KOPT-K1 (cell line): Measurements from ENCODE around the gene CYP1A2.
"Not testable (repeated sequence)": the region's sequence is repeated elsewhere in the genome, so short reads cannot be mapped to it uniquely, and the experiment has no call there.

ENCODE experiments used
- H3K27ac ChIP-seq: fragments of 200-600 bp; sonication (generic); 2 replicates; pipeline ENCODE4 v1.5.1; 2016; ENCODE audit warnings: antibody characterized with exemption, mild to moderate bottlenecking, low read depth, low read length; ENCODE audit not compliant: poor library complexity, severe bottlenecking
- H3K36me3 ChIP-seq: fragments of 200-600 bp; sonication (generic); 2 replicates; pipeline ENCODE4 v1.5.1; 2017; ENCODE audit warnings: antibody characterized with exemption, mild to moderate bottlenecking, low read length, moderate library complexity; ENCODE audit not compliant: insufficient read depth
- H3K9me3 ChIP-seq: fragments of 200-600 bp; sonication (generic); 2 replicates; pipeline ENCODE4 v1.5.1; 2017; ENCODE audit warnings: antibody characterized with exemption, low read length, mild to moderate bottlenecking; ENCODE audit not compliant: insufficient read depth, poor library complexity, severe bottlenecking

Gene CYP1A2

DNA sequence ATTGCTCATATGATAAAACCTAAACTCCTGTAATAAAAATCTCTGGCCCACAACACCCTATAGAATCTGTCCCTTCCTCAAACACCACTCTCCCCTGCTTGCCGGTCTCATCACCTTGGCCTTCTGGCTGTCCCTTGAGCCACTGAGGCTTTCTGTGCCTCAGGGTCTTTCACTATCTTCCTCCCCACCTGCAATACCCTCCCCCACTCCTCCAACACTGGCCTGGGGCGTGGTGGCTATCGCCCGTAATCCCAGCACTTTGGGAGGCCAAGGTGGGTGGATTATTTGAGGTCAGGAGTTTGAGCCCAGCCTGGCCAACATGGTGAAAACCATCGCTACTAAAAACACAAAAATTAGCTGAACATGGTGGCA lies 29.9 kb downstream of the CYP1A2 start:
- Histone ChIP-seq H3K9me3 (no peaks in the 10 kb centered on the region), H3K36me3 (no peaks in the 10 kb centered on the region), H3K27ac (peak overlapping the region; percentile 98)

DNA sequence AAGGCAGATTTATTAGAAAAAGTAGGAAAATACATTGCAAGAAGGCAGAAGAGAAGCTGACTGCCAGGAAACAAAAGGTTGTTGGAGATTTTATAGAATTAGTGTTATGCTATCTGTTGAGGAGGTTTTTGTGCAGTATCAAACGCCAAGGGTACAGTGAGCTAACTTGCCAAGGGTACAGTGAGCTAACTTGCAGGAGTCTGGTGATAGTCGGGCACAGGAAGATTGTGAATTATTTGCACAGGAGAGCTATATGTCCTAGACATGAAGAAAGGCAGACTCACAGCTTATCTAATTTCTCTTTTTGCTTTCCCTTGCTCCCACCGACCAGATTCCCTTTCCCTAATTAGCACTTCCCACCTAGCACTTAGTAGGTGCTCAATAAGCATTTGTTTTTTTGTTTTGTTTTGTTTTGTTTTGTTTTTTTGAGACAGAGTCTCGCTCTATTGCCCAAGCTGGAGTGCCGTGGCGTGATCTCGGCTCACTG lies 30.6 kb downstream of the CYP1A2 start:
- no peaks in the 10 kb centered on the region for H3K36me3 ChIP-seq
- H3K27ac ChIP-seq = peak overlapping the region; percentile 98
- H3K9me3 ChIP-seq = no peaks in the 10 kb centered on the region

DNA sequence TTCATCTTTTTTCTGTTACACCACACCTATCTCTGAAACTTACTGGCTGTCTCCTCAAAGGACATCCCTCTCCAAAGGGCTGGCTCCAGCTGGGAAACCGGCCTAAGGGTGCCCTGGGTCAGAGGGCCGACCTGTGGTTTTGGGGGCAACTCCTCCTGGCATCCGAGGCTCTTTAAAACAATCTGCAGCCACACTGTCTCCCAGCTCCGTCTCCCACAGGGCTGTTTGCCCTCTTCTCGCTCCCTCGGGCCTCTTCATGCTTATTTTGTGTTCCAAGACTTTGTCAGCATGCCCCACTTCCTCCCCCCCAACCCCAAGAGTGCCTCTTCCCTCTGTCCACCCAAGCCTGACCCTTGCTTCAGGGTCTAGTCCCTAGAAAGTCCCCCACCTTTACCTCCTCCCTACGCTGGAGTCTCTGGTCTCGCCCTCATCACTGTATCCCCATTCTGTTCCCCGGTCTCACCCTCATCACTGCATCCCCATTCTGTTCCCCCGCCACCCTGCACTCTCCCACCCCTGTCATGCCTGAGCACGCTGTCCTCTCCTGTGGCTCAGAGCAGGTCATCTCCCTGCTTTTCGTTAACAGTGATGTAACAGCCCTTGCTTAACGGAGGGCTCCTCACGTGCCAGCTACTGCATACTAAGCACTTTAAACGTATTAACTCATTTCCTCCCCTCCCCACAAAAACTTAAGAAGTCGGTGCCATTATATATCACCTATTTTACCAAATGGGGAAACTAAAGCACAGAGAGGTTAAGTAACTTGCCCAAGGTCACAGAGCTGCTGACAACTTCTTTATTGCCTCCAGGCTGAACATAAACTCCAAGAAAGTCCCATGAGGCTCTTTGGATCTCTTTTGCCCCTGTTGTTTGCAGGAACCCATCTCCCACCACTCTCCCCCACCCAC lies 32.1 kb downstream of the CYP1A2 start:
- H3K27ac ChIP-seq = peak overlapping the region; percentile 98
- no peaks in the 10 kb centered on the region; the same call in 1 of the 2 replicates for H3K36me3 ChIP-seq
- no peaks in the 10 kb centered on the region for H3K9me3 ChIP-seq

DNA sequence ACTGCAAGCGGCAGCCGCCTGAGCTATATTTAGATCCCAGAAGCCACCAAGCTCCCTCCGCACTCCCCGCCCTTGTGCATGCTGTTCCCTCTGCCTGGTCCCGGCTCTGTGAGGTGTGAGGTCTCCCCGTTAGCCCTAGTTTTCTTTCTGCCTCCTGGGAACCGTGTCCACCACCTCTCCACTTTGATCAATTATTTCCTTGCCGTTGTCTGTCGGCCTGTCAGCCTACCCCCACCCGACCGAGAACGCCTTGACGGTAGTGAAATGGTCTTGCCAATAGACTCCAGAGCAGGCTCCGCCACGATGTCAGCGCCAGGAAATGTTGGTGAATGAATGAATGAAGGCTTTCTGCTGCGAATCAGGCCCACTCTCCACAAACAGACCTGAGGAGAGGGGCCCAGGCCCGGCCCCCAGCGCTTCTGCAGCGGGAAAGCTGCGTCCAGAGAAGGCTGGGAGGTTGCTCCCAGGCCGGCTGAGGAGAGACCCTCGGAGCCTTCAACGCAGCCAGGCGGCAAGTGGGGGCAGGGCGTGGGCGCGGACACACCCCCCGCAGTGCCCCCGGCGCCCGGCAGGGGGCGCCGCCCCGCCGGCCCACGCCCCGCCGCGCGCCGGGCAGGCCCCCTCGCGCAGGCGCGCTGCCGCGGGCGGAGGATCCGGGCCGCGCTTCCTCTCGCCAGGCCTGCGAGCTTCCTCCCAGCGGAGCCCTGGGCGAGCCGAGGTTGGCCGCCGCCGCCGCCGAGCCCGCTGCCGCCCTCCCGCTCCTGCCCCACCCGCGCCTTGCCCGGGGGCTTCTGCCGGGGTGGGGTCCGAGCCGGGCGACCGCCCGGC lies 33.0 kb downstream of the CYP1A2 start, which contains the start of gene CSK:
TSS of gene CSK (plus strand) at position 650 of the 828 bp plus-strand sequence. CDS start 16,218 bp downstream, outside the sequence.
- Histone ChIP-seq H3K27ac (peak within 1 kb of the TSS; percentile 98), H3K36me3 (peaks cover 6% of the 10 kb centered on the region), H3K9me3 (no peaks in the 10 kb centered on the region)

DNA sequence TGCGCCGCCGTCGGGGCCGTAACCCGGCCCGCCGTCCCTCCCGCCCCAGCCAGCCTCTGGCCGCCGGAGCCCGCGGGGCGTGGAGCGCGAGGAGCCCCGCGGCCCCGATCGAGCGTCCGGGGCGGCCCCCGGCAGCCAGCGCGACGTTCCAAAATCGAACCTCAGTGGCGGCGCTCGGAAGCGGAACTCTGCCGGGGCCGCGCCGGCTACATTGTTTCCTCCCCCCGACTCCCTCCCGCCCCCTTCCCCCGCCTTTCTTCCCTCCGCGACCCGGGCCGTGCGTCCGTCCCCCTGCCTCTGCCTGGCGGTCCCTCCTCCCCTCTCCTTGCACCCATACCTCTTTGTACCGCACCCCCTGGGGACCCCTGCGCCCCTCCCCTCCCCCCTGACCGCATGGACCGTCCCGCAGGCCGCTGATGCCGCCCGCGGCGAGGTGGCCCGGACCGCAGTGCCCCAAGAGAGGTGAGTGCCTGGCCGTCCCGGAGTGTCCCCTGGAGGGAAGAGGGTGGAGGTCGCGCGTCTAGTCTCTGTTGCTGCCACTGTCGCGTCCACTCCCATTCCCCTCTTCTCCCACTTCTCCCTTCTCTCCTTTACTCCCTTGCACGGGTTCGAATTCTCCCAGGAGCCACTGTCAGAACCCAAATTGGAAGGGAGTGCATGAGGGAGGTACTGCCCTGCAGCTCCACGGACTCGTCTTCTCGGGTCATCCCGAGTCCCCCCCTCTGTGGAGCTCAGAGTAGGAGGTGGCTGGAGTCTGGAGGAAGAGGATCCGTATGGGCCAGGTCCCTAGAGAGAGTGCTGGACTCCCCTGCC lies 33.8 kb downstream of the CYP1A2 start:
- peaks cover 7% of the 10 kb centered on the region for H3K36me3 ChIP-seq
- H3K27ac ChIP-seq = peak overlapping the region; percentile 98
- H3K9me3 ChIP-seq = no peaks in the 10 kb centered on the region

DNA sequence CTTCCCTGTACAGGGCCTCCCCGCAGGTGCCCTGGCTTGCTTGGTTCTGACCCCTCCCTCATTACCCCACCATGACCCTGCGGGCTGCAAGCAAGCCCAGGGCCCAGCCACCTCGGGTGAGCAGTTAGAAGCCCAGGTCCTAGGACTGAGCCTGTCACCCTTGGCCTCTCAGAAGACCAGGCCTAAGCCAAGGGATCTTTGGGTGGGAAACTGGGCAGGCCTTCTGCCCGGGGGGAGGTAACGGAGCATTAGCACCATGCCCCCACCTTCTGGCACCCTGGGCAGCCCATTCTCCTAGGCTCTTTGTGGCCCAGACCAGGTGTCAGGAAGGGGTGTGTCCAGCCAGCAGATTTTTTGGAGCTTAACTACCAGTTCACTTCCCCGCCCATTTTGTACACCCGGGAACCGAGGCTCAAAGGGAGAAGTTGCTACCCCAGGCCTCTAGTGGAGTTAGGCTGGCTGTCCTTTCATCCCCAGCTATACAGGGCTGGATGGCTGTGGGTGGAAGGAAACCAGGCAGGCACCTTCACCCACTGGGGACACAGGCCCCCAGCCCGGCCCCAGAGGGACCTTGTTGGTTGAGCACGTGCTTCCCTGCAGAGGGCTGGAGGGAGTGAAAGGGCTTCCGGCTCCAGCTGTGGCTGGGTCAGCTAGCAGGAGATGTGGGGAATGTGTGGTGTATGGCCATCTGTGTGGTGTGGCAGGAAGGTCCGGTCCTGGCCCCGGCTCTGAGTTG lies 34.6 kb downstream of the CYP1A2 start:
- Histone ChIP-seq H3K27ac (peak overlapping the region; percentile 98), H3K9me3 (no peaks in the 10 kb centered on the region), H3K36me3 (peaks cover 7% of the 10 kb centered on the region)

DNA sequence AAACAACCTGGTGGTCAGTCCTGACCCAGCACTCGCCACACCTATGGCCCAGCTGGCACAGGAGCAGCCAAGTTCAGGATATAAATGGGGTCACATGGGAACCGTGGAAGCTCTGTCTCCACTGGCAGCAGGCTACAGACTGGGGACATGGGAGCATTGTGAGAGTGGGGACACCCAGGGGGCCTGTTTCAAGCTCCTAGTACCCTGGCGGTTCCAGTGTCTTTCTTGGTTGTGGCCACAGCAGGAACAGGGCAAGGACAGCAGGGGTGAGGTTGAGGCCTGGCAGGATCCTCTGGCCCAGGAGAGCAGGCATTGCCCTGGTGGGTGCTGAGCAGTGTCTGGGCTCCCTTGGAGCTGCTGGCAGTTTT lies 35.1 kb downstream of the CYP1A2 start:
- H3K36me3 ChIP-seq = peaks cover 7% of the 10 kb centered on the region
- H3K27ac ChIP-seq = peak overlapping the region; percentile 98
- H3K9me3 ChIP-seq = no peaks in the 10 kb centered on the region

DNA sequence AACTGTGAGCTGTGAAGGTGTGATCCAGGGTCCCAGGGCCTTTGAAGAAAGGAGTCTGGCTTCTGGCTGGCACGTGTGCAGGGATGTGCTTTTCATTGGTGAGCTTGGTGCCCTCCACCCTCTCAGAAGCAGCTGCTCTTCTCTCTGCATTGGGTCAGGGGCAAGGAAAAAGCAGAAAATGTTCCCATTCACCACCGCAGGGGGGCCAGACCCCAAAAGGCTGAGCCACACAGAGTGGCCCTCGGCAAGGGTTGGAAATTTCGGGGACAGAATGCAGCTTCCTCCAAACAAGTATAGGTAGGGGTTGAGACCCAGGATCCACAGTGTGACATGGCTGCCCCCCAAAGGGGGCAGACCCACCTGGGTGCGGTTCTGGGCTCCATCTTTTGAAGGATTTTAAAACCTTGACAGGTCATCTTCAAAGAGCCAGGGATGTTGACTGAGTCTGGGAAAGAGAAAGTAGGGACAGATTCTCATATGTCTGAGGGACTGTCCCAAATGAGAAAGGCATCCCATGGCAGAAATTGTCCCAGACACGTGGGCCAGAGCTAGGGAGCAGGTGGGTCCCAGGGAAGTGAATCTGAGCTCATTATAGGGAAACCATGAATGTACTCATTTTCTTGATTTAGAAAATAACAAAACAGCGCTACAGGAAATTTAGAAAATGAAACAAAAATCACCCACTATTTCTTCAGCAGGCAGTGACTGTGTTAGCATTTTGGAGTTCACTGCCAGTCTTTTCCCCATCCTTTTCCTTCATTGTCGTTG lies 36.0 kb downstream of the CYP1A2 start:
- peaks cover 8% of the 10 kb centered on the region for H3K36me3 ChIP-seq
- H3K27ac ChIP-seq = peak overlapping the region; percentile 98
- no peaks in the 10 kb centered on the region for H3K9me3 ChIP-seq

DNA sequence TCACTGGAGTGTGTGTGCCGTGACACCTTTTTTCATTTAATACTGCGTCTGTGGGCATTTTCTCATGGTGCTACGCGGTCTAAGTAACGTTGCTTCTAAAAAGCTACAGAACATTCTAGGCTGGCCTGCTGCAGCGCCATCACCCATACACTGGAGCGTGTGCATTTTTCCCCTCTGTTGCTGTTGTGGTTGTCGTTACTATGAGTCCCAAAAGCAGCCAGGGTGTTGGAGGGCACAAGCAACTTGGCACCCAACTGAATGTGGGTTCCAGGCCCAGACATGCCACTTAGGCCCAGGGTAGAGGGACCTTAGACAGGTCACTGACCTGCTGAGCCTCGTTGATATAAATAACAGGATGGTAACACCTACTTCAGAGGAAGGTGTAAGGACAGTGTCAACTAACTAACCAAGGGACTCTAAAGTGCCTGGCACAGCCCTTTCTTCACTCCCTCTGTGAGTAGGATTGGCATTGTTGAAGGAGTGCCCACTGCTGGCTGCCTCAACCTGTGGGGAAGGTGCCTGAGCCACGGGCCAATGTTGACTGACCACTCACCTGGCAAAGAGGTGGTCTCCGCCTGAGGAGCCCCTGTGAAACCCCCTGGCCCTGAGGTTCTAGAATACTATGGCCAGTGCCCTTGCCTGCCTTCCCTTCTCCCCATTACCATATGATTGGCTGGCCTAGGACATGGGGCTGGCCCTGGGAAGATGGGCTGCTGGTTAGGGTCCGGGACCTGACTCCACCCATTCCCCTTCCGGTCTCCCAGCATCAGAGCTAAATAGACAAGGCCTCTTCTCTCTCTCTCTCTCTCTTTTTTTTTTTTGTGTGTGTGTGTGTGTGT lies 36.8 kb downstream of the CYP1A2 start:
- Histone ChIP-seq H3K36me3 (peaks cover 16% of the 10 kb centered on the region), H3K27ac (peak overlapping the region; percentile 98), H3K9me3 (no peaks in the 10 kb centered on the region)

DNA sequence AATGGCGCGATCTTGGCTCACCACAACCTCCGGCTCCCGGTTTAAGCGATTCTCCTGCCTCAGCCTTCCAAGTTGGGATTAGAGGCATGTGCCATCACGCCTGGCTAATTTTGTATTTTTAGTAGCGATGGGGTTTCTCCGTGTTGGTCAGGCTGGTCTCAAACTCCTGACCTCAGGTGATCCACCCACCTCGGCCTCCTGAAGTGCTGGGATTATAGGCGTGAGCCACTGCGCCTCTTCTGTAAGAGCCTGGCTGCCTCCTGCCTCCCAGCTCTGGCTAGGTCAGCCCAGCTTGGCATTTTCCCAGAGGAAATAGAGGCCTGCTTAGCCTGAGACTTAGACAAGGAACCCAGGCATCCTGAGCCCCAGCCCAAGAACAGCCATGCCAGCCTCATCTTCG lies 37.4 kb downstream of the CYP1A2 start:
- not testable (repeated sequence) for H3K9me3 ChIP-seq
- H3K27ac ChIP-seq = peak overlapping the region; percentile 98
- peaks cover 21% of the 10 kb centered on the region for H3K36me3 ChIP-seq

DNA sequence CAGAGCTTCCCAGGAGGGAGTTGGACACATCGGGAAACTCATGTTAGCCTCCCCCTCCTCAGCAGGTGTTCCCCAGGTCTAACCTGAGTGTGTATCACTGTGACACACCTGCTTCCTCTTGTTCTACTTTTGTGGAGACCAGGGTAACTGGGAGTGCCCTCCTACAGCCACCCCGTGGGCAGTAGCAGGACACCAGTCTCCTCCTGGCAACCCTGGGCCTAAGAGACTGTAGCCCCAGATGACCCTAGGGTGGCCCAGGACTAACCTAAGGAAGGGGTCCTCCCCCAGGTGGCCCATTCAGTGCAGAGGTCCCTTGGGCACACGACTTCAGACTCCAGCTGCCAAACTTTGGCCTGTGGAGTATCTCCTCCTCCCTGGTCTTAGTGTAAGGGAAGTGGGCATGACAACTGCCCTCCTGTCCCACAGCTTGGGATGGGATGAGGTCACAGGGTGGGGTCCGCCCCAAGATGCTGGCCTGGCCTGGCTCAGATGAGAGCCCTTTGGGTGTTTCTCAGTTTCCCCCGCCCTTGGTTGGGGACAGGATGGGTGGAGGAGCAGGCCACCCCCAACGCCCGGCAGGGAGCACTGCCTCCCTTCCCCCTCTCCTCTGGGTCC lies 38.0 kb downstream of the CYP1A2 start:
- peak overlapping the region; percentile 98 for H3K27ac ChIP-seq
- H3K9me3 ChIP-seq = no peaks in the 10 kb centered on the region
- peaks cover 27% of the 10 kb centered on the region for H3K36me3 ChIP-seq

DNA sequence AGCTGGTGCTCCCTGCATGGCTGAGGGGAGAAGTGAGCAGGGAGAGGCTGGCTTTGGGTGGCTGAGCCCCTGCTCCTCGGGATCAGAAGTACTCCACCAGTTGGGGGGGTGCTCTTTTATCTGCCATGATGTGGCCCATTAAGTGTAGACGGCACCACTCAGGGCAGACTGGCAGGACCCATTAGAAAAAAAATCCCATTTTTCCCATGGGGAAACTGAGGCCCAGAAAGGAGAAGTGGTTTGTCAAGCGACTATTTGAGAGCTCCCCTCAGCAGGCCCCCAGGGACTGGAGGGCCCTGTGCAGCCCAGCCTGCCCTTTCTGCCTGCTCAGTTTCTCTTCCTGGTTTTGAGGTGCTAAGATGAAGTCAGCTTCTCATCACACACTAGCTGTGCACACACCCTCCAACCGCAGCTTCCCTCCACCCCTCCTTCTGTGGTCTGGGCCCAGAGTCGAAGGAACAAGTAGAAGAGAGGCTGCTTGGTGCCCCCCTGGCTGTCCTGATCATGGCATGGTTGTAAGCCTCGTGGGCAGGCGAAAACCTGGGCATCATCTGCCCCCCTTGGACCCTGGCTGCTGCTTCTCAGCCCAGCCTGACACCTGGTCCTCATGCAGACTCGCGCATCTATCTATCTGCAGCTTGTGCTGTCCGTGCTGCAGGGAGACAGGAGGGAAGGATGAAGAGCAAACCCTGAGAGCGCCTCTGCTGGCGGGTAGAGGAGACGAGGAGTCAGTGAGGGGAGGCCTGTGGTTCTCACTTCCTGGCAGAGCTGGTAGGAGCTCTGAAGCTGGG lies 38.8 kb downstream of the CYP1A2 start:
- peak overlapping the region; percentile 98 for H3K27ac ChIP-seq
- H3K36me3 ChIP-seq = peaks cover 34% of the 10 kb centered on the region
- H3K9me3 ChIP-seq = no peaks in the 10 kb centered on the region
